ENCODE measurements around the gene ZNF529.
"Not testable (repeated sequence)": the region's sequence is repeated elsewhere in the genome, so short reads cannot be mapped to it uniquely, and the experiment has no call there.

ZNF529 gene

DNA sequence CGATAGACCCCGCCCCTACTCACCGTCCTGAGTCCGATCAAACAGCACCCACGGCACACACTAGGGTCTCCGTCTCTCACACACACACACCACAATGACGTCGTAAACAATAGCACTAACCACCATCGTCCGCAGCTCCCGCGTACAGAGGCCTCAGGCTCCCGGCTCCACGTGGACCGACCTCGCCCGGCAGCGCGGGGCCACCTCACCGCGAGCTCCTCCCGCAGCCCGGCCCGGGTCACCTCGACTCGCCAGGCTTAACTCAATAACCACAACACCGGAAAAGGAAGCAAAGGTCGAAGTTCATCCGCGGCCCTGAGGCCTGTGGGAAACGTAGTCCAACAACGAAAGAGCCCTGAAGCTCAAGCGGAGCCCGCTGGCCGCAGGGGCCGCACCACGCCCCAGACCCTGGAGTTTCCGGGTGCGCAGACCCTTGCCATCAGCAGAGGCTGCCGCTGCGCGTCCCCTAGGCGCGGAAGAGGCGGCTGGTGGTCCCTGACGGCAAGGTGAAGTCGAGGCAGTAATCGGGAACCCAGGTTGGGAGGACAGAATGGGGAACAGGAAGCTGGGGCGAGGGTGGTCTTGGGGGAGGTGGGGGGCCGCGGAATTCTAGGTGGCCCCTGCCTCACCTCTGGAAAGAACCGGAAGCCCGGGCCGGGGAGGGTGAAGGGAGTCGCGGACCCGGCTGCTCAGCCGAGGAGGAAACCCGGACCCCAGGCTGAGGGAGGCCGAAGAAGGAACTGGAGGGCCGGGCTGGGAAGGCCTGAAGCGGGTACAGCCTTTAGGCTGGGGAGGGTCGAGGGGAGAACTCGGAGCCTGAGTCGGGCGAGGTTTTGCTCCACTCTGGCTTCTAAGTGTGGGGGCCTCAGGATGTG lies at the start of gene ZNF529:
Gene ZNF529, minus strand, starts transcription at position 273 of the 875 bp plus-strand sequence. CDS start 946 bp downstream, outside the sequence.
- DNase-seq: peak; percentile 92

DNA sequence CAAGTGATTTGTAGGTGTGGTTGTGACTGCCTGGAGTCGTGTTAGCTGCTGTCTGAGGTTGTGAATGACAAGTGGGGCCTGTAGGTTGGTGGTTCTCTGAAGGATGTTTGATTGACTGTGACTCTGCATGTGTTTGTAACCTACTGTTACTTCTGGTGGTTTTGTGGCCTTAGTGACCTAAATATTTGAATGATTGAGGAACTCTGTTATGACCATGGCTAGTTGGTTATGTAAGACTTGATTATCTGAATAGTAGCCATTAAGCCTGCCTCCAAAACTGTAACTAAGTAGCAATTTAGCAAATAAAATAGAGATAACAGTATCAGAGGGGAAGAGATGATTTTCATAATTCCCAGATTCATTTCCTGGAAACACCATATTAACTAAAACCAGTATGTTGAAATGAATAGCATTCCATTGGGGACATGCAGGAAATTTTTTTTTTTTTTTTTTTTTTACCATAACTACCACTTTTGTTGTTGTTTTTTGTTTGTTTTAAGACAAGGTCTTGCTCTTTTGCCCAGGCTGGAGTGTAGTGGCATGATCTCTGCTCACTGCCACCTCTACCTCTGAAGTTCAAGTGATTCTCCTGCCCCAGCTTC lies 32.9 kb upstream of the ZNF529 start:
- no peak for DNase-seq

DNA sequence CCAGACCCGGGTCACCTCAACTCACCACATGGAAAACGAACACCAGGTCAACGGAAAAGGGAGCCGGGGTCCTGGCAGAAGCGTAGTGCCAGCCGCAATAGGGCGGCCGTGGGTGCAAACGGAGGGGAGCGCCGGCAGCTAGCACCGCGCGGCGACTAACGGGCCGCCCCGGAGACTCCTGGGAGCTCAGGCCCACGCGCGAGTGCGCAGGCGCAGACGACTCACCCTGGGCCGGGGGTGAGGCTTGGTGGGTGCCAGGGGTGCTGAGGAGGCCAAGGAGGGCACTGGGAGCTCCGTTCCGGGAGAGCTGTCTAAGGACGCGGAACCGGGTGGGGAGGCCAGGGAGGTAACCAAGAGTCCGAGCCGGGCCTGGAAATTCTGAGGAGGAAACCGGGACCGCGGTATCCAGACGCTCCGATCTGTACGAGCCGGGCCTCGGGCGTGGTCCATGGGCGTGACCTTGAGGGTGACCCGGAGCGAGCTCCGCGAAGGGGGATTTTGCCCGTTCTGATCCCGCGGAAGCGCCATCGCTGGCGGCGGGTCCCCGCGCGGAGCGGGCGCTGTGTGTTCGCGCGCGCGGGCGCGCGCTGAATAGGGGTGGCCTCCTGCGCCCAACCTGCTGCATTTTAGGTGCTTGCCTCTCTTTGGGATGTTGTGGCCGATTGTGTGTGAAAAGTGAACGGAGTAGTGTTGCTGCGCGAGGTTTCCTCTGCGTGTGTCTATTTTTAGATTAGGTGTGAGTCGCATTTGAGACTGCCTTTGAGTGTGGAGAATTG lies 32.2 kb upstream of the ZNF529 start, which contains the start of gene ZNF382:
Gene ZNF382, plus strand, starts transcription at position 213 of the 776 bp plus-strand sequence. CDS start 4,602 bp downstream, outside the sequence.
- DNase-seq: no peak

DNA sequence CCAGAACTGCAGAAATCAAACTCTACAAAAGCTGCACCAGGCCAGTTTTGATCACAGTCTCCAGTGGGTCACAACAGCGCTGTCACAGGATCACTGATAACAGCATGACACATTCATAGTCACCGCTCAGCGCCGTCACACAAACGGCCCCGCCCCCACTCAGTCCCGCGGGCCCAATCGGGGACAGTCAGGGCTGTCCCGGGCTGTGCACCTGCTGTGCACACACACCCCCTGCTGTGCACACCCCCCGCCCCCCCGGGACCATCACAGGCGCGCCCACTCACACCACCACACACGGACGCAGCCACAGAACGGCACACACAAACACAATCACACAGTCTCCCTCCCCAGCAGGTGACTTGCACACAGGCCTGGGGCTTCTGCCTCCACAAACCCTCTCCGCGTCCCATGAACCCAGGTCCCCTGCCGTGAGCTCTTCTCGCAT lies 31.6 kb upstream of the ZNF529 start:
- no peak for DNase-seq

DNA sequence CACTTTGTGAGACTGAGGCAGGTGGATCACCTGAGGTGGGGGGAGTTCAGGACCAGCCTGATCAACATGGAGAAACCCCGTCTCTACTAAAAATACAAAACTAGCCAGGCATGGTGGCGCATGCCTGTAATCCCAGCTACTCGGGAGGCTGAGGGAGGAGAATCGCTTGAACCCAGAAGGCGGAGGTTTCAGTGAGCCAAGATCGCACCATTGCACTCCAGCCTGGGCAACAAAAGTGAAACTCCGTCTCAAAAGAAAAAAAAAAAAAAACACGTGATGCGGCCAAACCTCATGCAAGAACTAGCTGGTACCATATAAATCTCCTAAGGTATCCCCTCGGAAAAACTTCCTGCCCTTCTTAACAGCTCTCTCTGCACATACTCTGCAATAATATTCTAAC lies 29.6 kb upstream of the ZNF529 start:
- DNase-seq: not testable (repeated sequence)

DNA sequence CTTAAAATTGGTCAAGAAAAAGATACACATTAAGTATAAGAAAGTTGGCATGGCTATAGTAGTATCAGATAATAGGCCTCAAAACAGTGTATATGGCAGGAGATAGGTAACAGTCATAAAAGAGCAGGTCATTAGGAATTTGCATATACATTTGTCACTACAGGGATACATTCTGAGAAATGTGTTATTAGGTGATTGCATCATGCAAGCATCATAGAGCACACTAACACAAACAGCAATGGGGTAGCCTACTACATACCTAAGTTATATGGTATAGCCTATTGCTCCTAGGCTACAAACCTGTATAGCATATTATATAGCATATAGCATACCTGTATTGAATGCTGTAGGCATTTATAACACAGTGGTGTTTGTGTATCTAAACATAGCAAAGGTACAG lies 6.2 kb upstream of the ZNF529 start:
- DNase-seq: no peak

DNA sequence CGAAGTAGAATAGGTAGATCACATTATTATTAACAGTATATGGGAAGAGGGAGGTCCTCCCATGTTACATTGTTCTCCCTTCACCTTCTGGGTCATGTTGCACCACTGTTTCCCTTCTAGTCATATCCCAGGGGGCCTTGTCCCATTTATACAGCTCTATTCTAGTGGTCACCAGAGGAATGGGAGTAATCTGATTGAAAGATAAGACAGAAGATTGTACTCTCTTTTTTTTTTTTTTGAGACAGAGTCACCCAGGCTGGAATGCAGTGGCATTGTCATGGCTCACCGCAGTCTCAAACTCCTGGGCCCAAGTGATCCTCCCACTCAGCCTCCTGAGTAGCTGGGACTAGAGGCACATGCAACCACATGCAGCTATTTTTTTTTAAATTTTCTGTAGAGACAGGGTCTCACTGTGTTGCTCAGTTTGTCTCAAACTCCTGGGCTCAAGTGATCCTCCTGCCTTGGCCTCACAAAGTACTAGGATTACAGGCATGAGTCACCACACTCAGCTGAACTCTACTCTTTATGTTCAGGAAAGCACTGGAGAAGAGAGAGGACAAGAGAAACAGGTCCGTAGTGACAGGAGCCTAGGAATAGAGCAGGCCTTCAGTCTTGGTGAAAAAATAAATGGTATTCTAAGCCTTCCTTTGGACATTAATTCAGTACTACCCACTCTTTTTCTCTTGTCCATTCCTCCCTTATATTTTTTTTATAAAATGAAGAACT lies 4.3 kb upstream of the ZNF529 start:
- no peak for DNase-seq

DNA sequence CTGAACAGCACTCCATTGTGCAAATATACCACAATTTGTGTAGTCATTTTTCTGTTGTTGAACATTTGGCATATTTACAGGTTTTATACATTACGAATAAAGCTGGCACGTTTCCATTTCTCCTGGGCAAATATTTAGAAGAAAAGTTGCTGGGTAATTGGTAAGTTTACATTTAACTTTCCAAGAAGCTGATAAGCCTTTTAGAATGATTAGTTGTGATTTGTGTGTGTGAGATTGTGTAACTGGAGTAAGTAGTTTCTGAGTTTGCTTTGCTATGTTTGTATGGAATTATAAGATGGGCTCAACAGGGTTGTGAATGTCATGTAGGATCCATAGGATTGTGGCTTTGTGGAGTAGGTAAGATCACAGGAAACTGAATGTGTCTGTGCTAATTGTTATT lies 1.6 kb upstream of the ZNF529 start:
- no peak for DNase-seq

DNA sequence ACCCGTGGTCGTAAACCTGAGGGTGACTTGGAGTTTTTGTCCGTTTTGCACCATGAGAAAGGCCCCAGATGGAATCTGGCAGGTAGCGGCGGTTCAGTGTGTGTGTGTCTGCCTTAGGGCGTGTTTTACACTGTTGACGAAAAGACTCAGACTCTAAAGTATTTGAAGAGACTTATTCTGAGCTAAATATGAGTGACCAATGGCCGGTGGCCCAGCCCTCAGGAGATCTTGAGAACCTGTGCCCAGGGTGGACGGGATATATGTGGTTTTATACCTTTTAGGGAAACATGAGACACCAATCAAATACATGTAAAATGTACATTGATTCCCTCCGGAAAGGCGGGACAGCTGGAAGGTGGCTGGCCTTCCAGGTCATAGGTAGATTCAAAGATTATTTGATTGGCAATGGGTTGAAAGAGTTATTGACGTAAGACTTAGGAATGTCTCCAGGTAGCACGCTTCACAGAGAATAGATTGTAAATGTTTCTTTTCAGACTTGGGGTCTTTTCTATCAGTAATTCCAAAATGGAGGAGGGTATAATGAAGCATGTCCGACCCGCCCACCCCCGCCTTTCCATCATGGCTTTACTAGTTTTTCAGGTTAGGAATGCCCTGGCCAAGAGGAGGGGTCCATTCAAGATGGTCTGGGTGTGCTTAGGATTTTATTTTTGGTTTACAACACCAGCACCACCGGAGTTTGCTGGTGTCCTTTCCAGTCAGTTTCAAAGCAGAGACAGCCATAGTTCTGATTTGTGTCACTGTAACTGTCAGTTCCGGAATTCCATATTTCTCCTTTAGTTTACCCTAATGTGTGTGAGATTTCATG lies 1.0 kb upstream of the ZNF529 start:
- DNase-seq: no peak

DNA sequence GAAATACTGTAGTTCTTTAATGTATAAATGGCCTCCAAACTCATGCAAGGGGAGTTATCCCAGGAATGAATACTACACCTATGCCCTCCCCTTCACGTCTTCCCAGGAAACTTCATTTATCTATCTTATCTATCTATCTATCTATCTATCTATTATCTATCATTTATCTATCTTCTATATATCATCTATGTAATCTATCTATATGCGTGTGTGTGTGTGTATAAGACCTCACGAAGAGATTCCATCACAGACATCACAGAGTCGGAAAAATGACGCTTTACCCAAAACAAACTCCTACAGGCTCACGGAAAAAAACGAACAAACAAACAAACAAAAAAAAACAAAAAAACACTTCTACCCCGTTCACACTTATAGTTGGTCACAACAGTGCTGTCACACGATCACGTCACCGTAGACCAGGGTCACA lies 486 bp downstream of the ZNF529 start:
- no peak for DNase-seq

DNA sequence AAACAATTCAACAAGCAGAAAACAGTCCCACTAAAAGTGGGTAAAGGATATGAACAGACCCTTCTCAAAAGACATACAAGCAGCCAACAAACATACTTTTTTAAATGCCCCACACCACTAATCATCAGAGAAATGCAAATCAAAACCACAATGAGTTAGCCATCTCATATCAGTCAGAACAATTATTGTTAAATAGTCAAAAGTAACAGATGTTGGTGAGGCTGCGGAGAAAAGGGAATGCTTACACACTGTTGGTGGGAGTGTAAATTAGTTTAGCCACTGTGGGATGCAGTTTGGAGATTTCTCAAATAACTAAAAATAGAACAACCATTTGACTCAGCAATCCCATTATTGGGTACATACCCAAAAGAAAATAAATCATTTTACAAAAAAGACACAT lies 8.7 kb downstream of the ZNF529 start:
- DNase-seq: no peak

DNA sequence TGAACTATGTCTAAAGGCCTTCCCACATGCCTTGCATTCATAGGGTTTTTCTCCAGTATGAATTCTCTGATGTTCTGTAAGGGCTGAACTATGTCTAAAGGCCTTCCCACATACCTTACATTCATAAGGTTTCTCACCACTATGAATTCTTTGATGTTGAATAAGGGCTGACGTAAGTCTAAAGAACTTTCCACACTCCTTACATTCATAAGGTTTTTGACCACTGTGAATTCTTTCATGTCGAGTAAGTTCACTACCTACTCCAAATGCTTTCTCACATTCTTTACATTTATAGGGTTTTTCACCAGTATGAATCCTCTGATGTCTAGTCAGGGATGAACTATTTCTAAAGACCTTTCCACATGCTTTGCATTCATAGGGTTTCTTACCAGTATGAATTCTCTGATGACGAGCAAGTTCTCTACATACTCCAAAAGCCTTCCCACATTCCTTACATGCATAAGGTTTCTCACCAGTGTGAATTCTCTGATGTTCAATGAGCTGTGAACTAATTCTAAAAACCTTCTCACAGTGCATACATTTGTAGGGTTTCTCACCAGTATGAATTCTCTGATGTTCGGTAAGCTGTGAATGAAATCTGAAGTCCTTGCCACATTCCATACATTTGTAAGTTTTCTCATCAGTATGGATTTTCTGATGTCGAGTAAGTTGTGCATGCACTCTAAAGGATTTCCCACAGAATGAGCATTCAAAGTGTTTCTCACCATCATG lies 25.9 kb downstream of the ZNF529 start:
- DNase-seq: no peak

DNA sequence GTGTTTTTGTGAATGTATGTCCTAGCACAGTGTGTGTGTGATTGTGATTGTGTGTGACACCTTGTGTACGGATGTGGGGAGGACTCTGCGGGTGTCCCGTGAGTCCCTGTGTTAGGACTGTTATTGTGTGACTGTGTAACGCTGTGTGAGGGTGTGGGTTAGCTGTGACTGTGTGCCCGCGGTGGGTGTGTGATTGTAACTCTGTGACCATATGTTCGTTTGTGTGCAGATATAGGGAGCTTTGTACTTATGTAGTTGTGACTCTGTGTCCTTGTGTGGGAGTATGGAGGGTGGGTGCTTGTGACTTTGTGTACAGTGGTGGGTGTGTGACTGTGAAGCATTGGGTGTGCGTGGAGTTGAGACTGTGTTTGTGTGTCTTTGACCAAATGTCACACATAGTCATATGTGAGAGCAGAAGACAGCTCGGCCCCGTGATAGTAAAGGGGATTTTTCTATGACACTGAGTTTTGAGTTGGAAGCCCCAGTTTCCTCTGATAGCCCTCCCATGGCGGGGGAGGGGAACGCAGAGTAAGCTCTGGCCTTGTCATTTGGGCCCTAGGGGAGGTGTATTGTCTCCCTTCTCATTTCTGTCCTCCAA lies 44.1 kb downstream of the ZNF529 start:
- no peak for DNase-seq

DNA sequence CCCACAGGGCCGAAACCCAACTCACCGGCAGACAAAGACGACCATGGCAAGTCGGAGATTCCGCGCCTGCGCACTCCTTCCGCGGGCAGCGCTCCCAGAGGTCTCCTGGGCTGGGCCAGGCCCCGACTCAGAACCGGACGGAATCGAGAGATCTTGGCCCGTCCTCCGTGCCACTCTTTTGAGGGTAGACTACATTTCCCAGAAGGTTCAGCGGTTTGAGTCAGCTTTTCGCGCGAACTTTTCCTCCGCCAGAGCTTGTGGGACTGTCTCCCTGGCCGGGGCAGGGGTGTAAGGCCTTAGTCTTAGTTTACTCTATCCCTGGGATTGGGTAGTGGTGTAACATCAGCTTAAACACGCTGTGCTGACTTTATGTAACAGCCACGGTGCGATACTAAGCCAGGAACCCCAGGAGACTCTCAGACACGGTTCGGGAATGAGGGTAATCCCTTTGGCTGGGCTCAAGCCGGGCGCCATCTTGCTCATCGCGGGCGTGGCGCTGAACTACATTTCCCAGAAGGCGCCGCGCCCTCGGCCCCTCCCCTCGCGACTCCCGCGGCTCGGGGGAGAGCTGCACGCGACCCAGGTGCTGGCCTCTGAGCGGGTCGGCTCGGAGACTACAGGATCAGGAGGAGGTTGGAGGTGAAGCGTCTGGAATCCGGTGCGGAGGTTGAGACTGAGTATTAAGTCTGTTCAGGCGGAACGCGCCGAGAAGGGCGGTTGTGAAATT lies 44.7 kb downstream of the ZNF529 start, which contains the start of gene ZNF260:
Gene ZNF260, minus strand, starts transcription at position 78 of the 727 bp plus-strand sequence. CDS start 13,033 bp downstream, outside the sequence.
- DNase-seq: peak; percentile 93 to 96

DNA sequence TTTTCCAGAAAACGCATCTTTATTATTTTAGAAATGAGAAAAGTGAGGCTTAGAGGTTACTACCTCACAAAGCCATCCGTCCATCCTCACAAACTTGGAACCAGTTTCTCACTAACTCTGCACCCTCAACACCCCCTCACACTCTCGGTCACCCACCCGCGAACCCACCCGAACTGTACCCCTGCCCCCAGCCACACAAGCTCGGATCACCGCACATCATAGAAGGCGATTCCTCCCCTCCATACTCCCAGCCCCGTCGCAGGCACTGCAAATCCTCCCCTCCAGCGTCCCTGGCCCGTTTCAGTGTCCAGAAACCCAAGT lies 45.3 kb downstream of the ZNF529 start:
- no peak for DNase-seq

DNA sequence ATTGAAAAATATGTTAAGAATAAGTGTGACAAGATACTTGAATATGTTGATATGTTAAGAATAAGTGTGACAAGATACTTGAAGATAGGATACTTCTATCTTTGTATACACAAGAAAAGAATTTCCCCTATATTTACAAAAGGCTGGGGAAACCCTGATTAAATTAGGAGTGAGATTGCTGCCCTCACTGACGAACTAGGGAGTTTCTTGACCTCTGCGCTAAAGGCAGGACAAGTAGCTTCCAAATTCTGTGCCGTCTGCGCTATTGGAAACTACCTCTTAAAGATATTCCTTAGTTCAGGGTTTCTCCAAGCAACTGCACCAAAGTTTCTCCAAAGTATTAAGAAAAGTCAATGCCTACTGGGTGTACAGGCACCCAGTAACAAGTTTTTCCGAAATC lies 45.8 kb downstream of the ZNF529 start:
- no peak for DNase-seq

DNA sequence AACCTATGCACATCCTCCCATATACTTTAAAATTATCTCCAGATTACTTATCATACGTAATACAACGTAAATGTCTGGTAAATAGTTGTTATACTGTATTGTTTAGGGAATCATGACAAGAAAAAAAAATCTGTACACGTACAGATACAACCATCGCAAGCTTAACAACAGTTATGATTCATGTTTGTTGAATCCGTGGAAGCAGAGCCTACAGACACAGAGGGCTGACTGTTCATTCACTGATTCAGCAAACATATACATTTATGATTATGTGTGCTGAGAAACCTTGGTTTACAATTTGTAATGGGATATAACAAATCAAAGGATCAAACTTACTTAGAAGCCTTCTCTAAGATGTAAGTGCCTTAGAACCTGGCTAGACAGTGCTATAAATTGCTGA lies 46.5 kb downstream of the ZNF529 start:
- no peak for DNase-seq

DNA sequence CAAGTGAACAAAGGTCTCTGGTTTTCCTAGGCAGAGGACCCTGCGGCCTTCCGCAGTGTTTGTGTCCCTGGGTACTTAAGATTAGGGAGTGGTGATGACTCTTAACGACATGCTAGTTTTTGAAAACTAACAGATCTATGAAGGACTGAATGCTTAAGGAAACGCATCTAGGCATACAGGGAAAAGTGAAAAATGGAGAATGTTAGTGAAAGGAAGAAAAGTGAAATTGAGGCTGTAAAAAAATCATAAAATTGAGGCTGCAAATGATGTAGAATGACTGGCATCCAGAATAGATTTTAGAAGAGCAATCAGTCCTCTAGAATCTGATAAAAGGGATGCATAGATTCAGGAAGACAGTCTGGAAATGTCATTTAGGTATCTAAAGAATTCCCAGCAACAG lies 48.5 kb downstream of the ZNF529 start:
- no peak for DNase-seq

DNA sequence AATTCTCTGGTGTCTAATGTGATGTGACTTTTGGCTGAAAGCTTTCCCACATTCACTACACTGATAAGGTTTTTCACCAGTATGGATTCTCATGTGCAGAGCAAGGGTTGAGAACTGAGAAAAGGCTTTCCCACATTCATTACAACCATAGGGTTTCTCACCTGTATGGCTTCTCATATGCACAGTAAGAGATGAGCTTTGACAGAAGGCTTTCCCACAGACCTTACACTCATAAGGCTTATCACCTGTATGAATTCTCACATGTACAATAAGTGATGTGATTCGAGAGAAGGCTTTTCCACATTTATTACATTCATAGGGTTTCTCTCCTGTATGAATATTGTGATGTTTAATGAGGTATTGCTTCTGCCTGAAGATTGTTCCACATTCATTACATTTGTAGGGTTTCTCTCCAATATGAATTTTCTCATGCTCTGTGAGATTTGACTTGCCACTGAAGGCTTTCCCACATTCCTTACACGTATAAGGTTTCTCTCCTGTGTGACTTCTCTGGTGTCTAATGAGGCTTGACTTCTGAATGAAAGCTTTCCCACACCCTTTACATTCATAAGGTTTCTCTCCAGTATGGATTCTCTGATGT lies 59.0 kb downstream of the ZNF529 start:
- DNase-seq: no peak

Measured in NCI-H1930 (cell line).